ENCODE data around the gene SCG3.

SCG3 gene

GRCh38 chr15:51750792-51751696, 69.7 kb downstream of the SCG3 start, which contains the start of gene TMOD2:
TMOD2 (plus strand) TSS chr15:51751597; CDS start chr15:51766442, 14,845 bp downstream.
- Mint-ChIP-seq H3K9me3 (peaks cover 5% of the 10 kb centered on the region), H3K4me1 (ENCODE audit: low read depth) (peaks cover 20% of the 10 kb centered on the region), H3K27ac (no peak within 1 kb of the TSS), H3K36me3 (ENCODE audit: low read depth) (peaks cover 6% of the 10 kb centered on the region), H3K4me3 (peak within 1 kb of the TSS; percentile 86), H3K27me3 (ENCODE audit: low read depth) (peaks cover 71% of the 10 kb centered on the region)
- peak; percentile 38 for DNase-seq (ENCODE audit: low spot score)

- Mint-ChIP-seq H3K27ac (no peak overlapping the region), H3K4me1 (ENCODE audit: low read depth) (peaks cover 20% of the 10 kb centered on the region), H3K4me3 (peak overlapping the region; percentile 86), H3K27me3 (ENCODE audit: low read depth) (peaks cover 73% of the 10 kb centered on the region), H3K36me3 (ENCODE audit: low read depth) (peaks cover 6% of the 10 kb centered on the region), H3K9me3 (peaks cover 5% of the 10 kb centered on the region)
- DNase-seq (ENCODE audit: low spot score), result no peak
Measured at GRCh38 chr15:51751697-51752683, 70.7 kb downstream of the SCG3 start.

- peaks cover 5% of the 10 kb centered on the region for H3K9me3 Mint-ChIP-seq
- H3K4me3 Mint-ChIP-seq, result peak overlapping the region; percentile 64
- no peak overlapping the region for H3K27ac Mint-ChIP-seq
- DNase-seq (ENCODE audit: low spot score), result no peak
- peaks cover 6% of the 10 kb centered on the region for H3K36me3 Mint-ChIP-seq (ENCODE audit: low read depth)
- H3K4me1 Mint-ChIP-seq (ENCODE audit: low read depth), result peaks cover 20% of the 10 kb centered on the region
- H3K27me3 Mint-ChIP-seq (ENCODE audit: low read depth), result peaks cover 71% of the 10 kb centered on the region
Measured at GRCh38 chr15:51752888-51753287, 71.6 kb downstream of the SCG3 start.

GRCh38 chr15:51754267-51754666, 73.0 kb downstream of the SCG3 start:
- DNase-seq (ENCODE audit: low spot score), result no peak
- H3K27ac Mint-ChIP-seq, result no peak overlapping the region
- peaks cover 6% of the 10 kb centered on the region for H3K36me3 Mint-ChIP-seq (ENCODE audit: low read depth)
- H3K4me1 Mint-ChIP-seq (ENCODE audit: low read depth), result peaks cover 16% of the 10 kb centered on the region
- H3K27me3 Mint-ChIP-seq (ENCODE audit: low read depth), result peaks cover 74% of the 10 kb centered on the region
- H3K4me3 Mint-ChIP-seq, result no peak overlapping the region
- peaks cover 5% of the 10 kb centered on the region for H3K9me3 Mint-ChIP-seq

GRCh38 chr15:51755790-51756189, 74.5 kb downstream of the SCG3 start:
- Mint-ChIP-seq H3K9me3 (peaks cover 5% of the 10 kb centered on the region), H3K27me3 (ENCODE audit: low read depth) (peaks cover 58% of the 10 kb centered on the region), H3K36me3 (ENCODE audit: low read depth) (peaks cover 6% of the 10 kb centered on the region), H3K4me3 (no peak overlapping the region), H3K27ac (no peak overlapping the region), H3K4me1 (ENCODE audit: low read depth) (peaks cover 16% of the 10 kb centered on the region)
- no peak for DNase-seq (ENCODE audit: low spot score)

- Mint-ChIP-seq H3K4me1 (ENCODE audit: low read depth) (peaks cover 14% of the 10 kb centered on the region), H3K4me3 (no peak overlapping the region), H3K27me3 (ENCODE audit: low read depth) (peaks cover 57% of the 10 kb centered on the region), H3K27ac (no peak overlapping the region), H3K9me3 (peaks cover 5% of the 10 kb centered on the region), H3K36me3 (ENCODE audit: low read depth) (peaks cover 6% of the 10 kb centered on the region)
- DNase-seq (ENCODE audit: low spot score), result no peak
Measured at GRCh38 chr15:51756482-51756881, 75.2 kb downstream of the SCG3 start.

GRCh38 chr15:51757450-51757849, 76.1 kb downstream of the SCG3 start:
- peaks cover 6% of the 10 kb centered on the region for H3K36me3 Mint-ChIP-seq (ENCODE audit: low read depth)
- peaks cover 52% of the 10 kb centered on the region for H3K27me3 Mint-ChIP-seq (ENCODE audit: low read depth)

GRCh38 chr15:51758645-51759044, 77.3 kb downstream of the SCG3 start:
- no peak overlapping the region for H3K4me3 Mint-ChIP-seq
- peaks cover 40% of the 10 kb centered on the region for H3K27me3 Mint-ChIP-seq (ENCODE audit: low read depth)

More at GRCh38 chr15:51757450-51757849, 76.1 kb downstream of the SCG3 start:
- DNase-seq (ENCODE audit: low spot score), result no peak
- Mint-ChIP-seq H3K4me1 (ENCODE audit: low read depth) (peaks cover 9% of the 10 kb centered on the region), H3K9me3 (peaks cover 5% of the 10 kb centered on the region), H3K27ac (no peak overlapping the region), H3K4me3 (no peak overlapping the region)

GRCh38 chr15:51759557-51760070, 78.3 kb downstream of the SCG3 start:
- Mint-ChIP-seq H3K9me3 (no peaks in the 10 kb centered on the region), H3K4me1 (ENCODE audit: low read depth) (peaks cover 4% of the 10 kb centered on the region), H3K4me3 (no peak overlapping the region), H3K36me3 (ENCODE audit: low read depth) (no peaks in the 10 kb centered on the region), H3K27ac (no peak overlapping the region), H3K27me3 (ENCODE audit: low read depth) (peaks cover 31% of the 10 kb centered on the region)
- no peak for DNase-seq (ENCODE audit: low spot score)

More at GRCh38 chr15:51758645-51759044, 77.3 kb downstream of the SCG3 start:
- H3K9me3 Mint-ChIP-seq, result peaks cover 5% of the 10 kb centered on the region
- no peak for DNase-seq (ENCODE audit: low spot score)
- H3K27ac Mint-ChIP-seq, result no peak overlapping the region
- peaks cover 4% of the 10 kb centered on the region for H3K36me3 Mint-ChIP-seq (ENCODE audit: low read depth)
- H3K4me1 Mint-ChIP-seq (ENCODE audit: low read depth), result peaks cover 7% of the 10 kb centered on the region

- Mint-ChIP-seq H3K27me3 (ENCODE audit: low read depth) (peaks cover 20% of the 10 kb centered on the region), H3K9me3 (no peaks in the 10 kb centered on the region), H3K27ac (no peak overlapping the region), H3K36me3 (ENCODE audit: low read depth) (no peaks in the 10 kb centered on the region), H3K4me1 (ENCODE audit: low read depth) (peaks cover under 1% of the 10 kb centered on the region), H3K4me3 (no peak overlapping the region)
- no peak for DNase-seq (ENCODE audit: low spot score)
Measured at GRCh38 chr15:51760805-51761204, 79.5 kb downstream of the SCG3 start.

GRCh38 chr15:51765751-51766150, 84.4 kb downstream of the SCG3 start:
- Mint-ChIP-seq H3K9me3 (peaks cover 5% of the 10 kb centered on the region), H3K4me1 (ENCODE audit: low read depth) (peaks cover 6% of the 10 kb centered on the region), H3K27me3 (ENCODE audit: low read depth) (peaks cover 3% of the 10 kb centered on the region), H3K4me3 (no peak overlapping the region), H3K27ac (no peak overlapping the region), H3K36me3 (ENCODE audit: low read depth) (peaks cover 14% of the 10 kb centered on the region)
- no peak for DNase-seq (ENCODE audit: low spot score)

- peaks cover 6% of the 10 kb centered on the region for H3K4me1 Mint-ChIP-seq (ENCODE audit: low read depth)
- no peaks in the 10 kb centered on the region for H3K27me3 Mint-ChIP-seq (ENCODE audit: low read depth)
- DNase-seq (ENCODE audit: low spot score), result no peak
- peaks cover 14% of the 10 kb centered on the region for H3K36me3 Mint-ChIP-seq (ENCODE audit: low read depth)
- no peak overlapping the region for H3K27ac Mint-ChIP-seq
- H3K9me3 Mint-ChIP-seq, result peaks cover 5% of the 10 kb centered on the region
- no peak overlapping the region for H3K4me3 Mint-ChIP-seq
Measured at GRCh38 chr15:51766341-51766740, 85.0 kb downstream of the SCG3 start.

- peaks cover 6% of the 10 kb centered on the region for H3K4me1 Mint-ChIP-seq (ENCODE audit: low read depth)
- no peaks in the 10 kb centered on the region for H3K27me3 Mint-ChIP-seq (ENCODE audit: low read depth)
- H3K27ac Mint-ChIP-seq, result no peak overlapping the region
- no peak for DNase-seq (ENCODE audit: low spot score)
- H3K36me3 Mint-ChIP-seq (ENCODE audit: low read depth), result peaks cover 14% of the 10 kb centered on the region
- peaks cover 5% of the 10 kb centered on the region for H3K9me3 Mint-ChIP-seq
- H3K4me3 Mint-ChIP-seq, result no peak overlapping the region
Measured at GRCh38 chr15:51768018-51768417, 86.7 kb downstream of the SCG3 start.

Data from T-helper 2 cell treated with Interferon-gamma antibody and Interleukin-4, amounts not matched to agents 5 μg/mL and 100 μg/mL, for 36 hours (primary cell).